Loucy (cell line): ENCODE data around the gene SH3TC2.

Source experiments
- CTCF ChIP-seq: fragments of 200-600 bp; sonication (generic); conservative IDR thresholded peaks from 2 replicates; pipeline ENCODE4 v1.5.1; 2014; ENCODE audit warnings: mild to moderate bottlenecking, antibody characterized with exemption, low read length
- EZH2phosphoT487 ChIP-seq: fragments of 200-600 bp; IDR thresholded peaks from 2 replicates; pipeline ENCODE4 v1.6.1; 2018; ENCODE audit warnings: antibody characterized with exemption, mild to moderate bottlenecking, moderate library complexity, borderline replicate concordance

- TF ChIP-seq CTCF (no peak), EZH2phosphoT487 (no peak)
These were observed 30.8 kb upstream of the SH3TC2 start for GRCh38 chr5:149093625-149094024.
